Measurements from ENCODE around the gene RSKR. TPM values are rescaled to one million over a fixed set of nuclear protein-coding genes. Genes with fewer than 3 reads are reported as not detected.
"Not testable (repeated sequence)": the region's sequence is repeated elsewhere in the genome, so short reads cannot be mapped to it uniquely, and the experiment has no call there.

The RSKR gene
- total RNA-seq, 1 donor from 2014 or later, result 26.8 TPM

- ATAC-seq (ENCODE audit: low read depth); CTCF ChIA-PET; intact Hi-C loops (cut with micrococcal nuclease); H3K9me3 Mint-ChIP-seq; H3K27ac Mint-ChIP-seq; H3K27me3 Mint-ChIP-seq; DNase-seq; H3K4me3 Mint-ChIP-seq; POLR2A ChIA-PET: not testable (repeated sequence)
- Mint-ChIP-seq H3K4me1 (peaks cover 34% of the 10 kb centered on the region), H3K36me3 (ENCODE audit: low read depth) (peaks cover 52% of the 10 kb centered on the region)
Observed at GRCh38 chr17:28658342-28658741, 44.4 kb upstream of the RSKR start.

- H3K27me3 Mint-ChIP-seq, result no peaks in the 10 kb centered on the region
- TF ChIP-seq CTCF (IDR thresholded peaks at IDR 0.05), result no peak
- no peak overlapping the region for H3K4me3 Mint-ChIP-seq
- CTCF ChIA-PET, result no interaction called here
- ATAC-seq (ENCODE audit: low read depth), result no peak
- no peaks in the 10 kb centered on the region for H3K9me3 Mint-ChIP-seq
- intact Hi-C loops (cut with micrococcal nuclease), result no loop called here
- no peak for DNase-seq
- POLR2A ChIA-PET, result no interaction called here
- H3K27ac Mint-ChIP-seq, result no peak overlapping the region
- peaks cover 28% of the 10 kb centered on the region for H3K4me1 Mint-ChIP-seq
- H3K36me3 Mint-ChIP-seq (ENCODE audit: low read depth), result peaks cover 56% of the 10 kb centered on the region
Observed at GRCh38 chr17:28657756-28658155, 43.8 kb upstream of the RSKR start.

GRCh38 chr17:28655160-28655559 lies 41.2 kb upstream of the RSKR start:
- Mint-ChIP-seq H3K9me3 (no peaks in the 10 kb centered on the region), H3K4me3 (no peak overlapping the region), H3K4me1 (peaks cover 4% of the 10 kb centered on the region), H3K27me3 (no peaks in the 10 kb centered on the region), H3K27ac (no peak overlapping the region), H3K36me3 (ENCODE audit: low read depth) (peaks cover 56% of the 10 kb centered on the region)
- intact Hi-C loops (cut with micrococcal nuclease), result no loop called here
- ChIA-PET POLR2A (no interaction called here), CTCF (no interaction called here)
- ATAC-seq (ENCODE audit: low read depth), result no peak
- TF ChIP-seq CTCF (IDR thresholded peaks at IDR 0.05), result no peak
- DNase-seq, result no peak

GRCh38 chr17:28648698-28649097 lies 34.7 kb upstream of the RSKR start:
- H3K27ac Mint-ChIP-seq, result no peak overlapping the region
- CTCF ChIA-PET, result interaction anchor here (0.7 to 1.2 kb wide), 5 partner anchors 13 to 267 kb away, joined by 3 read pairs; partner anchors contain the start of genes SDF2 and SUPT6H
- intact Hi-C loops (cut with micrococcal nuclease), result no loop called here

GRCh38 chr17:28646039-28646754 lies 32.2 kb upstream of the RSKR start:
- ChIA-PET CTCF (interaction anchor here (0.7 to 1.7 kb wide), 17 partner anchors 12 to 471 kb away, joined by 3 to 16 read pairs (median 5); partner anchors contain the start of genes RPL23A, SDF2, SUPT6H and TLCD1), POLR2A (interaction anchor here (0.5 to 5.1 kb wide), 14 partner anchors 16 to 308 kb away, joined by 3 to 100 read pairs (median 6); partner anchors contain the start of genes DHRS13, NEK8, PIGS and PROCA1)
- Mint-ChIP-seq H3K9me3 (no peaks in the 10 kb centered on the region), H3K36me3 (ENCODE audit: low read depth) (peaks cover 47% of the 10 kb centered on the region), H3K4me3 (peak overlapping the region; percentile 97), H3K27me3 (no peaks in the 10 kb centered on the region), H3K4me1 (peaks cover 40% of the 10 kb centered on the region), H3K27ac (peak overlapping the region; percentile 88)
- intact Hi-C loops (cut with micrococcal nuclease), result loop anchor here (1.0 to 2.0 kb wide), 3 partner anchors 257 to 471 kb away; partner anchors contain the start of gene DHRS13
- ATAC-seq (ENCODE audit: low read depth), result no peak
- no peak for DNase-seq
- no peak for TF ChIP-seq CTCF (IDR thresholded peaks at IDR 0.05)

More at GRCh38 chr17:28648698-28649097, 34.7 kb upstream of the RSKR start:
- TF ChIP-seq CTCF (IDR thresholded peaks at IDR 0.05), result no peak
- no peaks in the 10 kb centered on the region for H3K27me3 Mint-ChIP-seq
- DNase-seq, result no peak
- ATAC-seq (ENCODE audit: low read depth), result no peak
- H3K4me3 Mint-ChIP-seq, result no peak overlapping the region
- H3K4me1 Mint-ChIP-seq, result peaks cover 27% of the 10 kb centered on the region
- peaks cover 44% of the 10 kb centered on the region for H3K36me3 Mint-ChIP-seq (ENCODE audit: low read depth)
- POLR2A ChIA-PET, result interaction anchor here (1.0 kb wide), 1 partner anchor 13 kb away, joined by 6 read pairs; the partner anchor contains the start of genes SDF2 and SUPT6H
- no peaks in the 10 kb centered on the region for H3K9me3 Mint-ChIP-seq

Data from activated B cell treated with CpG ODN at 0.5 μM for 24 hours (primary cell).